IMR-90 (cell line): ENCODE data around the gene ESRRB. TPM values are rescaled to one million over a fixed set of nuclear protein-coding genes. Genes with fewer than 3 reads are reported as not detected.

Experiments used
- ATAC-seq: fragments of 200-7000 bp; cut with Tn5 transposase; 2 replicates; pipeline ENCODE4 v1.9.1; 2020; ENCODE audit warnings: low read depth, mild to moderate bottlenecking, moderate library complexity
- BruUV-seq: library from RNA; stranded (reverse); fragments of 400-500 nt; replicated peaks from 2 replicates; lab custom pipeline; 2021; lab: Mats Ljungman, UMichigan
- CTCF ChIA-PET: fragments of 300-600 bp; formaldehyde crosslinking; extraction: SDS; loops from one replicate; lab custom pipeline; 2021; ENCODE audit warnings: antibody characterized with exemption; lab: Yijun Ruan, JAX
- POLR2A ChIA-PET: fragments of 300-600 bp; sonication (Branson Sonifier 250); formaldehyde crosslinking; loops from one replicate; lab custom pipeline; 2022; ENCODE audit warnings: antibody characterized with exemption; ENCODE audit not compliant: unreplicated experiment; lab: Charles Lee
- DNase-seq: peaks from one replicate; pipeline ENCODE4 v3.0.0; 2013
- H2AFZ ChIP-seq: replicated peaks from 2 replicates; pipeline ENCODE3; 2013; ENCODE audit warnings: low read length, mild to moderate bottlenecking; ENCODE audit not compliant: poor library complexity
- H2AK5ac ChIP-seq: 2 replicates; pipeline ENCODE4 v1.6.1; 2013; ENCODE audit warnings: low read depth, low read length, inconsistent platforms
- H2AK9ac ChIP-seq: replicated peaks from 2 replicates; pipeline ENCODE3; 2013; ENCODE audit warnings: mild to moderate bottlenecking, low read depth, low read length, moderate library complexity; ENCODE audit not compliant: poor library complexity
- H2BK120ac ChIP-seq: 2 replicates; pipeline ENCODE4 v1.6.1; 2013; ENCODE audit warnings: low read depth, low read length, inconsistent platforms
- H2BK15ac ChIP-seq: 3 replicates; pipeline ENCODE4 v1.6.1; 2013; ENCODE audit warnings: low read depth, low read length, inconsistent platforms
- H2BK20ac ChIP-seq: 2 replicates; pipeline ENCODE4 v1.6.1; 2013; ENCODE audit warnings: low read depth, mild to moderate bottlenecking, inconsistent platforms, low read length, moderate library complexity
- H2BK5ac ChIP-seq: 2 replicates; pipeline ENCODE4 v1.6.1; 2013; ENCODE audit warnings: mild to moderate bottlenecking, low read depth, low read length, inconsistent platforms; ENCODE audit not compliant: poor library complexity, severe bottlenecking
- H3K14ac ChIP-seq: replicated peaks from 2 replicates; pipeline ENCODE4 v1.6.1; 2013; ENCODE audit warnings: low read depth, low read length, inconsistent platforms
- H3K18ac ChIP-seq: 2 replicates; pipeline ENCODE4 v1.6.1; 2013; ENCODE audit warnings: low read depth, low read length, control low read depth
- H3K23ac ChIP-seq: 2 replicates; pipeline ENCODE4 v1.6.1; 2013; ENCODE audit warnings: low read depth, low read length, inconsistent platforms
- H3K27ac ChIP-seq: 2 replicates; pipeline ENCODE4 v1.5.1; 2013; ENCODE audit warnings: mild to moderate bottlenecking, control low read depth, low read length; ENCODE audit not compliant: insufficient read depth
- H3K27me3 ChIP-seq: 2 replicates; pipeline ENCODE4 v1.6.1; 2013; ENCODE audit warnings: low read length; ENCODE audit not compliant: control insufficient read depth, insufficient read depth
- H3K36me3 ChIP-seq: 2 replicates; pipeline ENCODE4 v1.6.1; 2013; ENCODE audit warnings: low read length, mixed read lengths; ENCODE audit not compliant: control insufficient read depth, insufficient read depth
- H3K4ac ChIP-seq: 2 replicates; pipeline ENCODE4 v1.6.1; 2013; ENCODE audit warnings: low read depth, low read length, inconsistent platforms
- H3K4me1 ChIP-seq: 2 replicates; pipeline ENCODE4 v1.6.1; 2013; ENCODE audit warnings: low read length, mixed read lengths; ENCODE audit not compliant: control insufficient read depth, insufficient read depth
- H3K4me2 ChIP-seq: 2 replicates; pipeline ENCODE4 v1.6.1; 2013; ENCODE audit warnings: low read depth, mild to moderate bottlenecking, control low read depth, low read length, moderate library complexity
- H3K4me3 ChIP-seq: 2 replicates; pipeline ENCODE4 v1.5.1; 2013; ENCODE audit warnings: low read depth, mild to moderate bottlenecking, control low read depth, low read length, moderate library complexity; ENCODE audit not compliant: insufficient read depth
- H3K56ac ChIP-seq: 2 replicates; pipeline ENCODE4 v1.6.1; 2013; ENCODE audit warnings: low read length, inconsistent platforms; ENCODE audit not compliant: insufficient read depth; ENCODE audit errors: extremely low read depth
- H3K79me1 ChIP-seq, 2 experiments: 2 replicates each; pipeline ENCODE4 v1.6.1; 2013; ENCODE audit warnings: low read length in 2 of 2, inconsistent platforms in 1 of 2, low read depth in 1 of 2
- H3K9ac ChIP-seq: 2 replicates; pipeline ENCODE4 v1.6.1; 2013; ENCODE audit warnings: low read depth, low read length, control low read depth
- H3K9me1 ChIP-seq: 2 replicates; pipeline ENCODE4 v1.6.1; 2013; ENCODE audit warnings: low read length, inconsistent platforms; ENCODE audit not compliant: insufficient read depth
- H3K9me3 ChIP-seq: 2 replicates; pipeline ENCODE4 v1.6.1; 2013; ENCODE audit warnings: low read length; ENCODE audit not compliant: control insufficient read depth, insufficient read depth
- H4K20me1 ChIP-seq: 2 replicates; pipeline ENCODE4 v1.6.1; 2013; ENCODE audit warnings: low read length, inconsistent platforms; ENCODE audit not compliant: insufficient read depth
- H4K5ac ChIP-seq: 2 replicates; pipeline ENCODE4 v1.6.1; 2013; ENCODE audit warnings: mild to moderate bottlenecking, low read depth, low read length, control low read depth
- H4K8ac ChIP-seq, 2 experiments: 2 replicates each; pipeline ENCODE4 v1.6.1; 2013; ENCODE audit warnings: low read depth in 2 of 2, low read length in 2 of 2, control low read depth in 1 of 2, inconsistent platforms in 1 of 2
- H4K91ac ChIP-seq: 2 replicates; pipeline ENCODE4 v1.6.1; 2013; ENCODE audit warnings: low read depth, low read length, inconsistent platforms; ENCODE audit not compliant: insufficient read depth
- MAFK ChIP-seq: IDR thresholded peaks from 2 replicates; pipeline ENCODE4 v1.6.1; 2012; ENCODE audit warnings: low read depth, low read length, improper control_type of control experiment
- MAZ ChIP-seq: IDR thresholded peaks from 2 replicates; pipeline ENCODE4 v1.6.1; 2012; ENCODE audit warnings: low read depth, mild to moderate bottlenecking, low read length, improper control_type of control experiment, moderate library complexity, borderline replicate concordance
- RFX5 ChIP-seq: IDR thresholded peaks from 2 replicates; pipeline ENCODE4 v1.8.0; 2012; ENCODE audit warnings: low read depth, mild to moderate bottlenecking, low read length, moderate library complexity
- WGBS, 2 experiments: methylation state at CpG; one replicate each; pipeline versions ENCODE4 v1.1.5 to v1.1.7; 2013; ENCODE audit warnings: missing lambda C conversion rate in 2 of 2; ENCODE audit not compliant: insufficient read length in 1 of 2; ENCODE audit errors: extremely low coverage in 2 of 2; 5-methylcytosine and 5-hydroxymethylcytosine counted together
- dilution Hi-C: fragments of 300-500 bp; cut with HindIII; formaldehyde crosslinking; loops from one replicate; pipeline ENCODE4 v1.14.3; 2018; ENCODE audit warnings: low sequenced_read_pairs; ENCODE audit not compliant: unreplicated experiment
- in situ Hi-C: fragments of 300-500 bp; cut with MboI; formaldehyde crosslinking; loops from 3 replicates; pipeline ENCODE4 v1.14.3; 2019; ENCODE audit warnings: low sequenced_read_pairs, inconsistent platforms, mixed read lengths
- intact Hi-C: fragments of 100-400 bp; cut with micrococcal nuclease; formaldehyde crosslinking; loops from 2 replicates; pipeline ENCODE4 v1.10.0; 2022
- polyA plus RNA-seq, 3 experiments: library from polyadenylated mRNA; depleted of rRNA; stranded (reverse); fragments of >200 nt; gene quantifications; 2 replicates each; pipeline ENCODE4 v1.2.3, GENCODE V29; 2012; ENCODE audit warnings: low replicate concordance in 1 of 3
- total RNA-seq: library from RNA; depleted of rRNA; stranded (reverse); fragments of >200 nt; gene quantifications from 2 replicates; pipeline ENCODE4 v1.2.3, GENCODE V29; 2012
- TF ChIP-seq, protein P1 (sequence below): conservative IDR thresholded peaks from 2 replicates; pipeline ENCODE4 v1.5.1; 2012; ENCODE audit warnings: mild to moderate bottlenecking, low read depth, low read length, improper control_type of control experiment

The ESRRB gene
- total and polyA plus RNA-seq, 2 of the 4 experiments (the other 2 are of a cell fraction): not detected

DNA sequence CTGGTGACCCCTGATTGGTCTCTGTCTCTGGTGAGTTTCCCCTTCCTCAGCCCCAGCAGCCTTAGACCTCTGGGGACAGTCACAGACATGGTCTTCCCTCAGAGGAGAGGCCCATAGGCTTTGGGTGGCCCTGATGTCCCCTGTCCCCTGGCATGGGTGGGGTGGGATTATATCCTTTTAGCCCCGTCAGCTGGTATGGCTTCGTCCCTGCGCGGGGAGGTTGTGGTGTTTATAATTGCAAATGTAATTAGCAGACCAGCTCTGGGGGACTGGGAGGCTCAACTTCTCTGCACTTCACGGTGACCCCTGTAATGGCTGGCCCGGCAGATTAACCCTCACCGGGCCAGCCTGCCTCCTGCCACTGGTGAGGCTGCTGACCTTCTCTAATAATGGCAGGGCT is 5.1 kb downstream of the ESRRB start:
- Histone ChIP-seq H3K36me3 (no peaks in the 10 kb centered on the region), H2AK5ac (no peak overlapping the region), H3K79me1 (no peaks in the 10 kb centered on the region), H2AK9ac (no peak overlapping the region), H3K56ac (no peak overlapping the region), H4K20me1 (no peaks in the 10 kb centered on the region), H3K9ac (no peak overlapping the region), H2BK5ac (no peak overlapping the region), H2AFZ (no peak overlapping the region), H4K5ac (no peak overlapping the region), H3K4me1 (peaks cover 3% of the 10 kb centered on the region; the same call in 1 of the 2 replicates), H4K91ac (no peak overlapping the region), H3K4ac (no peak overlapping the region), H3K4me2 (no peak overlapping the region), H2BK120ac (no peak overlapping the region), H3K18ac (no peak overlapping the region), H3K27ac (no peak overlapping the region), H3K9me3 (no peaks in the 10 kb centered on the region), H4K8ac (no peak overlapping the region), H2BK15ac (no peak overlapping the region), H3K27me3 (peaks cover 75% of the 10 kb centered on the region), H3K14ac (no peak overlapping the region), H2BK20ac (no peak overlapping the region), H3K4me3 (no peak overlapping the region), H3K23ac (no peak overlapping the region), H3K9me1 (no peaks in the 10 kb centered on the region)
- no peak for DNase-seq
- in situ Hi-C loops: loop anchor here (10.0 kb wide), 1 partner anchor 326 kb away; no protein-coding TSS in a partner anchor
- CTCF ChIA-PET: no interaction called here
- dilution Hi-C loops: no loop called here
- POLR2A ChIA-PET: no interaction called here
- no TSS peak for BruUV-seq
- WGBS, 2 experiments: no CpG with 5 or more reads among the region's 7 CpGs
- intact Hi-C loops: loop anchor here (10.0 kb wide), 1 partner anchor 476 kb away; no protein-coding TSS in a partner anchor
- TF ChIP-seq MAFK: no peak
- TF ChIP-seq, protein P1, sequence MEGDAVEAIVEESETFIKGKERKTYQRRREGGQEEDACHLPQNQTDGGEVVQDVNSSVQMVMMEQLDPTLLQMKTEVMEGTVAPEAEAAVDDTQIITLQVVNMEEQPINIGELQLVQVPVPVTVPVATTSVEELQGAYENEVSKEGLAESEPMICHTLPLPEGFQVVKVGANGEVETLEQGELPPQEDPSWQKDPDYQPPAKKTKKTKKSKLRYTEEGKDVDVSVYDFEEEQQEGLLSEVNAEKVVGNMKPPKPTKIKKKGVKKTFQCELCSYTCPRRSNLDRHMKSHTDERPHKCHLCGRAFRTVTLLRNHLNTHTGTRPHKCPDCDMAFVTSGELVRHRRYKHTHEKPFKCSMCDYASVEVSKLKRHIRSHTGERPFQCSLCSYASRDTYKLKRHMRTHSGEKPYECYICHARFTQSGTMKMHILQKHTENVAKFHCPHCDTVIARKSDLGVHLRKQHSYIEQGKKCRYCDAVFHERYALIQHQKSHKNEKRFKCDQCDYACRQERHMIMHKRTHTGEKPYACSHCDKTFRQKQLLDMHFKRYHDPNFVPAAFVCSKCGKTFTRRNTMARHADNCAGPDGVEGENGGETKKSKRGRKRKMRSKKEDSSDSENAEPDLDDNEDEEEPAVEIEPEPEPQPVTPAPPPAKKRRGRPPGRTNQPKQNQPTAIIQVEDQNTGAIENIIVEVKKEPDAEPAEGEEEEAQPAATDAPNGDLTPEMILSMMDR: no peak
- no peak for TF ChIP-seq RFX5
- TF ChIP-seq MAZ: no peak
- ATAC-seq: no peak
